ENCODE data around the gene PLS1. TPM values are rescaled to one million over a fixed set of nuclear protein-coding genes. Genes with fewer than 3 reads are reported as not detected.

The PLS1 gene
- total and polyA plus RNA-seq, 2 of the 8 experiments (the other 6 are each of a cell fraction or from before 2014, with no cell fraction given), result 18.7 to 44.7 TPM

DNA sequence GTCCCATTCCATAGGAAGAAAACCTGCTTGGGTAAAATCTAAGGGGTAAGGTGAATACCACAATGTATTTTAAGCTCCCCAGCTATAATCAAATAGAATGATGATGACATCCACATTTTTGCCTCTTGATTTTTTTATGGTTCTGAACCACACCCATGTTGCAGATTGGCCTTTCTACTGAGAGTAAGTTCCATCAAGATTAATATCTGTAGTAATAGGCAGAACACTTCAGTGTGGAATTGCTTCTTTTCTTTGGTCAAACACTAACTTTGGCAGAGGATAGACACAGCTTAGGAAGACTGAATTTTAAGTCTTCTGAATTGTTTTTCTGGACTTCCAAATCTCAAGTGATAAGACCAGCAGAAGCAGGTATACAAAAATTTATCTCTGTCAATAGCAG lies 27.0 kb downstream of the PLS1 start:
- CTCF ChIA-PET (ENCODE audit: partially characterized antibody), result interaction anchor here (0.6 kb wide), 2 partner anchors 13 to 35 kb away, joined by 3 read pairs; no protein-coding TSS in a partner anchor

More for the DNA sequence above, 27.0 kb downstream of the PLS1 start:
- no peak overlapping the region for H2BK12ac ChIP-seq (ENCODE audit: low read depth, low read length)
- no peak overlapping the region for H2AK5ac ChIP-seq (ENCODE audit: low read depth, low read length)
- DNase-seq (ENCODE audit: low read depth in 1 of 2, low spot score in 2 of 2), result no peak
- no peak overlapping the region for H3K14ac ChIP-seq (ENCODE audit: insufficient read length)
- H2BK5ac ChIP-seq (ENCODE audit: low read depth, low read length), result no peak overlapping the region
- H2AFZ ChIP-seq (ENCODE audit: low read length), result no peak overlapping the region
- no peak overlapping the region for H4K91ac ChIP-seq (replicated peaks; ENCODE audit: insufficient read length, low read length)
- no peak overlapping the region for H4K8ac ChIP-seq (ENCODE audit: extremely low read depth, insufficient read depth, low read length)
- POLR2A ChIA-PET (ENCODE audit: partially characterized antibody), result no interaction called here
- H3K79me2 ChIP-seq (ENCODE audit: control insufficient read depth in 1 of 2, insufficient read depth in 2 of 2, low read length in 2 of 2), result no peaks in the 10 kb centered on the region
- peaks cover 0 to 2% (median 0%) of the 10 kb centered on the region in 4 experiments; a peak in 1 of 7 replicates for H3K4me1 ChIP-seq (replicated peaks in 1 of 4; ENCODE audit: control insufficient read depth in 3 of 4, insufficient read depth in 4 of 4, low read length in 3 of 4)
- no peaks in the 10 kb centered on the region for H3K27me3 ChIP-seq (replicated peaks in 1 of 4; ENCODE audit: control insufficient read depth in 3 of 4, extremely low read depth in 1 of 4, insufficient read depth in 3 of 4, low read length in 3 of 4)
- FAIRE-seq, result no peak
- H4K20me1 ChIP-seq (replicated peaks in 1 of 2; ENCODE audit: control insufficient read depth in 1 of 2, insufficient read depth in 2 of 2, low read length in 2 of 2), result no peaks in the 10 kb centered on the region
- no peak overlapping the region for H3K23ac ChIP-seq (ENCODE audit: insufficient read length)
- H2BK20ac ChIP-seq (ENCODE audit: low read length), result no peak overlapping the region
- H3K18ac ChIP-seq (ENCODE audit: extremely low read depth, low read length), result no peak overlapping the region
- no peaks in the 10 kb centered on the region for H3K79me1 ChIP-seq (ENCODE audit: low read depth, low read length)
- no peak overlapping the region for H3K4me3 ChIP-seq (ENCODE audit: extremely low read depth in 1 of 4, insufficient read depth in 2 of 4, low read depth in 3 of 4, low read length in 4 of 4)
- H3K23me2 ChIP-seq (ENCODE audit: low read depth, low read length), result no peaks in the 10 kb centered on the region
- no peak overlapping the region for H3K4ac ChIP-seq (replicated peaks; ENCODE audit: insufficient read length, low read depth, low read length)
- H4K5ac ChIP-seq (ENCODE audit: insufficient read length, low read depth, low read length), result no peak overlapping the region
- no peaks in the 10 kb centered on the region for H3K36me3 ChIP-seq (ENCODE audit: control insufficient read depth in 2 of 4, insufficient read depth in 4 of 4, low read length in 3 of 4)
- H2BK120ac ChIP-seq (replicated peaks; ENCODE audit: low read depth, low read length), result no peak overlapping the region
- no peak overlapping the region for H2BK15ac ChIP-seq (ENCODE audit: low read length)
- H3K56ac ChIP-seq (replicated peaks; ENCODE audit: insufficient read length, low read depth, low read length), result no peak overlapping the region
- no peak for TF ChIP-seq RBBP5 (IDR thresholded peaks at IDR 0.05; ENCODE audit: borderline replicate concordance, low read depth, low read length)
- no peak for TF ChIP-seq NRF1 (IDR thresholded peaks at IDR 0.05; ENCODE audit: low read depth, low read length)
- TF ChIP-seq GTF2F1 (IDR thresholded peaks at IDR 0.05; ENCODE audit: borderline replicate concordance, low read depth, low read length), result no peak
- TF ChIP-seq CHD1 (IDR thresholded peaks at IDR 0.05; ENCODE audit: low read depth, low read length), result no peak
- no peak overlapping the region for H3K27ac ChIP-seq (ENCODE audit: low read depth, low read length)
- H3K9me3 ChIP-seq (ENCODE audit: insufficient read depth in 2 of 2, low read depth in 1 of 2, low read length in 1 of 2), result no peaks in the 10 kb centered on the region
- H3K4me2 ChIP-seq (ENCODE audit: insufficient read depth in 1 of 2, low read depth in 2 of 2, low read length in 2 of 2), result no peak overlapping the region
- H3K9ac ChIP-seq (replicated peaks in 1 of 4; ENCODE audit: extremely low read depth in 1 of 4, low read depth in 3 of 4, low read length in 3 of 4), result no peak overlapping the region
